NCI-H2196 (cell line): ENCODE data around the gene RNU1-3.
"Not testable (repeated sequence)": the region's sequence is repeated elsewhere in the genome, so short reads cannot be mapped to it uniquely, and the experiment has no call there.

ENCODE experiments used
- DNase-seq: peaks from one replicate; lab custom pipeline; 2025; ENCODE audit not compliant: unreplicated experiment; lab: John Stamatoyannopoulos, UW

The RNU1-3 gene

GRCh38 chr1:16694308-16694702, 27.6 kb upstream of the RNU1-3 start:
- not testable (repeated sequence) for DNase-seq

GRCh38 chr1:16693449-16694307, 26.9 kb upstream of the RNU1-3 start:
- DNase-seq = not testable (repeated sequence)

GRCh38 chr1:16692717-16693448, 26.1 kb upstream of the RNU1-3 start:
- not testable (repeated sequence) for DNase-seq

- DNase-seq = not testable (repeated sequence)
Measured at GRCh38 chr1:16692283-16692682, 25.5 kb upstream of the RNU1-3 start.

GRCh38 chr1:16690971-16691682, 24.4 kb upstream of the RNU1-3 start:
- DNase-seq = not testable (repeated sequence)

GRCh38 chr1:16687132-16687800, 20.5 kb upstream of the RNU1-3 start:
- not testable (repeated sequence) for DNase-seq

DNA sequence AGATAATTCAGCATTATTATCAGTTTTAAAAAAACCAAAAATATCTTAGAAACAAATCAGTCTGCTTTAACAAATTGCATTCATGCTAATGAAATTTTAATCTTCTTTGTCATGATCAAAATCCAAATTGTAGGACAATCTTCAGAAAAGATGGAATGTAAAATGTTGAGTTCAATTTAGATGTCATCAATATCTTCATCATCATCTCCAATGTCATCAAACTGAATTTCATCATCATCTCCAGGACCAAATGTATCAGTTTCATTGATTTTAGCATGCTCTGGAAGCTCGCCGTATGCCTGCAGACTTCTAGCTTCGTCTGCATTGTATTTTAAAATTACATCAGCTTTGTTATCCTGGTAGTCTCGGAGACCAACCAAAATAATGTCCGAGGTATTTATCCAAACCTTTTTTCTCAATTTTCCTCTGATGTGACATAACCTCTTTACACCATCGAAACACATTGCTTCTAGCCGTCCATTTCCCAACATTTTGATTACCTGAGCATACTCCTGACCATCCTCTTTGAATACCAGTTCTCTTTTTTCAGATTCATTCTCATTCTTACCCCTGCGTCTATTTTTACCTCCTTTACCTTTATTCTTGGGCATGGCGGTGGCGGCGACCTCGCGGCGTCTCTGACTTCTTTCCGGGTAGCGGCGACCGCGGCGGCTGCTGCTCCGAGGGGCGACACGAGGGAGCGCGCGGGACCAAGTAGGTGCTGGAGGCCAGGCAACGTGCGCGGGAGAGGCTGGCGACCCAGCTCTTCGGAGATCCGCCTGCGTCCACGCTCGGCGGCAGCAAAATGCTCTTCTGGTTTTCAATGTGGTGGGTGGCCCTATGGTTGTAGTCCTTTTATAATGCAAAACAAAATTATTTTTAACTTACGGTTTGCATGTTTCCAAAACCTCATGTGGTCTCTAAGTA, 19.0 kb upstream of the RNU1-3 start:
- DNase-seq = not testable (repeated sequence)

DNA sequence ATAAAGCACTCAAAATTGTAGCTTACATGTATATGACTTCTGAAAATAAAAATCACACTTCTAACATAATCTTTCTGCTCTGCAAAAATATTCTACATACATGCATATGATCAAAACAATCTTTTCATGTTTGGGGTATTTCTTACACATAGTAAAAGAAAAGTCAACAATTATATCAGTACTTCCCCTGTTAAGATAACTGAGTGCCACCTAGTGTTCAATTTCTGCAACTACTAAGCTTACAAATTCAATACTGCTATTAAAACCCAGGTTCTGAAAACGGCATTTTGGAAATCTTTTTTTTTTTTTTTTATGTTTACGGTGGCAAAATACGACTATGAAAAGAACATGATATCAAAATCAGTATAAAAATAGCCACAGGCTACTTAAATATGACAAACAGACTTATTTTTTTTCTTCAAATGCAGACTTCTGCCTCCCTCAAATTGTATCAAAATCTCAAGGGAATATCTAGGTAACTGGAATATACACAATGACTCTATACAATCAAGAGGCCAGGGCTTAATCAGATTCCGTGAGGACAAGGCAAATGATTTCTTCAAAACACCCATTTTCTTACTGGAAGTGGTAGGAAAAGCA, 18.1 kb upstream of the RNU1-3 start:
- DNase-seq = not testable (repeated sequence)

DNA sequence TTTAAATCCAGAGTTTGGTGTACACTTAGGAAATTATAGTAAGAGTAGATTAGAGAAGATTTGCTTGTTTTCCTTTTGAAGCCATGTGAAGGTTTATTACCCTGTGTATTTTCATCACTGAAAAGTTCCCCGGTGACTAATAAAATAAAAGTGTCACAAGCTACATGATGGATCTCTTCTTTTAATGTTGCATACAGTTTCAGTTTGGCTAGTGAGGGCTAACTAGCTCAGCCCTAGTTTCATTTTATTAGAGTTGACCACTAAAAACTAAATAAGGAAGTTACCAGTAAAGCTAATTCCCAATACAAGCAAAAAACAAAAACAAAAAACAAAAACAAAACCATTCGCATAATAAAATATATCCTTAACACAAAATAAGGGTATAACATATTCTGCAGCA, 17.4 kb upstream of the RNU1-3 start:
- not testable (repeated sequence) for DNase-seq

- not testable (repeated sequence) for DNase-seq
Measured at GRCh38 chr1:16682803-16683202, 16.1 kb upstream of the RNU1-3 start.

- DNase-seq = not testable (repeated sequence)
Measured at GRCh38 chr1:16680366-16680765, 13.6 kb upstream of the RNU1-3 start.

- DNase-seq = no peak
Measured at GRCh38 chr1:16677552-16678431, 11.0 kb upstream of the RNU1-3 start.

GRCh38 chr1:16676661-16677523, 10.1 kb upstream of the RNU1-3 start:
- DNase-seq = not testable (repeated sequence)

DNA sequence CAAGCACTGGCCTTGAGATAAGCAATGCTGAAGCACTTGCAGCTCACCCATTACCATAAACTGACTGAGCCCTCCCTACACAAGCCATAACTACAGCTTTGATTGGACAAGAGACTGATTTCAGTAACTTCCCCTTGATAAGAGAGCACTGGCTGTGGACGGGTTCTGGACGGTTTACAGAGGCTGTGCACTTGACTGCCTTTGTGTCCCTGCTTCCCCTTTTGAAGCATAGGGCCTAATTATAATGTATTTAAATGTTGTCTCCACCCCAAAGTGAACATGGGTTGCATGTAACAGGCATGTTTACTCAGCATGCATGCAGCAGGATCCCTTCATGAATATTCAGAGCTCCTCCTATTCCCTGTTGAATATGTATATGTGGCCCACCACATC, 8.4 kb upstream of the RNU1-3 start:
- DNase-seq = not testable (repeated sequence)

DNA sequence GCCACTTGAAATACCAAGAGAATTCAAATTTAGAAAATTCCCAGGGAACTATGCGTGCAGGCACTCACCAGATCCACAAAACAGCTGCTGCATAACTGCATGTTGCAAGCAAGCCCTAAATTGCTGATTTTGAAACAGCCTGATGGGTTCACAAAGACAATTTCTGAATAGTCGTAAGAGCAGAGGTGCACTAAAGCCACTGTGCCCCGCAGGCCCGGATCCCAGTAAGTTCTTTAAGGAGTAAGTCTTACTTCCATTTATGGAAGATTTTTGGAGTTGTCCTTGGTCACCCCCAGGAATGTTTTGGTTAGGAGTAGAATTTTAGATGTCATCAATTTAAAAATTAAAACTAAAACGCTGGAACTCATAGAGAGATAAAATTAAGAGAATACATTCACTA, 7.2 kb upstream of the RNU1-3 start:
- not testable (repeated sequence) for DNase-seq

DNA sequence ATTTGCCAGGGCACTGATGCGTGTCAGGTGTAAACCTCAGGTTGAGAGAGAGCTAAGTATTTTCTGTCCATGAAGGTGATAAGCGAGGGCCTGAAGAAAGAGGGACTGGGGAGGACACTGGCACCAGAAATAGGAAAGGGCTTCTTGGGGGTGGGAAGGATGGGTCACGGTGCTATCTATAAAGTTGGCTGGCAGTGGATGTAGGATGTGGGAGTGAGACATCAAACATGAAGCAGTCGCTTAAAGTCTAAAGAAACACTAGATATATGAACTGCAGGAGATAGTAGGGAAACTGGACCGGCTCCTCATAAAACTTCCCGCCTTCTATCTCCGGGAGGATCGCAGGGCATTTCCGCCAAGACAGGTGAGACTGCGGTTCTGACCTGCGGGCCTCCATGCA, 912 bp downstream of the RNU1-3 start:
- DNase-seq = not testable (repeated sequence)

GRCh38 chr1:16658234-16658633, 8.5 kb downstream of the RNU1-3 start:
- DNase-seq = not testable (repeated sequence)
